ENCODE measurements around the gene HNRNPAB.

DNA sequence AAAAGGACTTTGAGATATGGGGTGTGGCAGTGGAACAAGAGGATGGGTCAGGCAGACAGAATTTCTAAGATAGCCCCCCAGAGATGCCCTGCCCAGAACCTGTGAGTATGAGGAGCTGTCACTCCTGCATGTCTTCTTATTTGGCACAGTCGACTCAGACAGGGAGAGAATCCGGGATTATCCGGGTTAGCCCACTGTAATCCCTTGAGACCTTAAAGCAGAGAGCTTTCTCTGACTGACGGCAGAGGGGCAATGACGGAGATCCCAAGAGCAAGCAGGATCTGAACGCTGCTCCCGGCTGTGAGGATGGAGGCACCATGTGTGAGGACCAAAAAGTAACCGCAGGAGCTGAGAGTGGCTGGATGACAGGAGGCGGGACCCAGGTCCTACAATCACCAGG lies 41.9 kb upstream of the HNRNPAB start:
- TF ChIP-seq POLR2AphosphoS5 (IDR thresholded peaks at IDR 0.05) = no peak
- TF ChIP-seq, protein P1, sequence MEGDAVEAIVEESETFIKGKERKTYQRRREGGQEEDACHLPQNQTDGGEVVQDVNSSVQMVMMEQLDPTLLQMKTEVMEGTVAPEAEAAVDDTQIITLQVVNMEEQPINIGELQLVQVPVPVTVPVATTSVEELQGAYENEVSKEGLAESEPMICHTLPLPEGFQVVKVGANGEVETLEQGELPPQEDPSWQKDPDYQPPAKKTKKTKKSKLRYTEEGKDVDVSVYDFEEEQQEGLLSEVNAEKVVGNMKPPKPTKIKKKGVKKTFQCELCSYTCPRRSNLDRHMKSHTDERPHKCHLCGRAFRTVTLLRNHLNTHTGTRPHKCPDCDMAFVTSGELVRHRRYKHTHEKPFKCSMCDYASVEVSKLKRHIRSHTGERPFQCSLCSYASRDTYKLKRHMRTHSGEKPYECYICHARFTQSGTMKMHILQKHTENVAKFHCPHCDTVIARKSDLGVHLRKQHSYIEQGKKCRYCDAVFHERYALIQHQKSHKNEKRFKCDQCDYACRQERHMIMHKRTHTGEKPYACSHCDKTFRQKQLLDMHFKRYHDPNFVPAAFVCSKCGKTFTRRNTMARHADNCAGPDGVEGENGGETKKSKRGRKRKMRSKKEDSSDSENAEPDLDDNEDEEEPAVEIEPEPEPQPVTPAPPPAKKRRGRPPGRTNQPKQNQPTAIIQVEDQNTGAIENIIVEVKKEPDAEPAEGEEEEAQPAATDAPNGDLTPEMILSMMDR (IDR thresholded peaks at IDR 0.05) = no peak
